NCI-H524 treated with DMSO at 0.1 percent for 48 hours (cell line): ENCODE data around the gene PAFAH1B2.
"Not testable (repeated sequence)": the region's sequence is repeated elsewhere in the genome, so short reads cannot be mapped to it uniquely, and the experiment has no call there.

Experiments
- DNase-seq: peaks from one replicate; lab custom pipeline; 2025; lab: John Stamatoyannopoulos, UW

Gene PAFAH1B2

GRCh38 chr11:117143871-117144476 lies at the start of gene PAFAH1B2:
TSS of gene PAFAH1B2 (plus strand) at chr11:117144287. CDS start at chr11:117152448, 8,161 bp downstream.
- DNase-seq: peak; percentile 59

- DNase-seq: no peak
These were observed 49.3 kb upstream of the PAFAH1B2 start for GRCh38 chr11:117094776-117095175.

DNA sequence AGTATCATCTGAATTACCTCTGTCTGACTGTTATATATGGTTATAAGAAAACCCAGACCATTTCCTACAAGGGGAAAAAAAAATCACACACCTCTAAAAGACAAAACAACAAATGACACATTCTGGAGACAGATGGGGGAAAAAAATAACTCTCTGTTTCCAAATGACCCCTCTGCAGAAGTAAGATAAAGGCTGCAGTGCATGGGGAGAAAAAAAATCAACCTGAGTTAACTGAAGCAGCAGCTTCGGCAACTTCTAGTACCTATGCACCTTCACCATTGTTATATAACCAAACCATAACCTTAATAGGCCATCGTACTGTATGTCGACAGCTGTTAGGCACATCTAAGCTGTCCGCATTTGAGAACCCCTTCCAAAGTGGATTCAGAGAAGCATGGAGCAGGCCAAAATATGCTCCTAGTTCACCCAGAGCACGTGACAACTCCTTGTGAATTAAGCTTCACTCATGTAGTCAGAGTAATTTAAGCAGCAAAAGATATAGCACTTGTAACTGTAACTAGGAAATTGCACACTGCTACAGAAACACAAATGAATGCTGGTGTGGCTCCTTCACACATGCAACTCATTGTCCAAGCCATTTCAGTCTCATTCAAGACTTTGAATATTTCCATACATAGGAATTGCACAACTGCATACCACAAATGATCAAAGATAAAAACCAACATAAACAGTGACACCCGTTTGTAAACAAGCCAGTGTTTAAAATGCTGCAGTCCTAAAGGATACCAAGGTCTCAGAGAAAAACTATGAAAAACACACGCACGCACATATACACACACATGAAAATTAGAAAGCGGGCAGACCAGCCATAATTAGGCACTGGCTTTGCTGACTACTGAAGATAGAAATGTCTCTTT lies 48.6 kb upstream of the PAFAH1B2 start:
- DNase-seq: peak; percentile 70

- no peak for DNase-seq
These were observed 47.7 kb upstream of the PAFAH1B2 start for GRCh38 chr11:117096201-117096991.

DNA sequence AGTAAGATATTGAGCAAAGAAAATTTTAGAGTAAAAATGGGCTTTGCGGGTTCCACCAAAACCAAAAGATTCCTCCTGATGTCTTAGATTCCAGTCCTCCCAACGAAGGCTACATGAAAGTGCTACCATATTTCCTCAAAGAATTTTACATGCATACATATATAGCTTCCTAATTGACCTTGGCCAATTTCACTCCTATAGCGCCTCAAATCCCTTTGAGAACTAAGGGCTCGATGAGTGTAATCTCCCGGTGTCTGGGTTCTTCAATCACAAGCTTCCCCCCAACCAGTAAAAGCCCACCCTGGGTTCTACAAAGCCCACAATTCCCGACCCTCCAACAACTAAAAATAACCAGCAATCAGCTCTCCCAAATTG lies 47.1 kb upstream of the PAFAH1B2 start:
- DNase-seq: no peak

GRCh38 chr11:117097389-117098268 lies 46.5 kb upstream of the PAFAH1B2 start:
- DNase-seq: no peak

GRCh38 chr11:117098269-117099232 lies 45.5 kb upstream of the PAFAH1B2 start, which contains the start of gene SIK3:
TSS of gene SIK3 (minus strand) at chr11:117098428. CDS start at chr11:117098415, 13 bp downstream.
- DNase-seq: peak; percentile 40

GRCh38 chr11:117099696-117100095 lies 44.4 kb upstream of the PAFAH1B2 start:
- no peak for DNase-seq

- DNase-seq: no peak
These were observed 43.5 kb upstream of the PAFAH1B2 start for GRCh38 chr11:117100556-117100955.

GRCh38 chr11:117107701-117108590 lies 36.1 kb upstream of the PAFAH1B2 start:
- no peak for DNase-seq

GRCh38 chr11:117110294-117110950 lies 33.7 kb upstream of the PAFAH1B2 start:
- DNase-seq: no peak

DNA sequence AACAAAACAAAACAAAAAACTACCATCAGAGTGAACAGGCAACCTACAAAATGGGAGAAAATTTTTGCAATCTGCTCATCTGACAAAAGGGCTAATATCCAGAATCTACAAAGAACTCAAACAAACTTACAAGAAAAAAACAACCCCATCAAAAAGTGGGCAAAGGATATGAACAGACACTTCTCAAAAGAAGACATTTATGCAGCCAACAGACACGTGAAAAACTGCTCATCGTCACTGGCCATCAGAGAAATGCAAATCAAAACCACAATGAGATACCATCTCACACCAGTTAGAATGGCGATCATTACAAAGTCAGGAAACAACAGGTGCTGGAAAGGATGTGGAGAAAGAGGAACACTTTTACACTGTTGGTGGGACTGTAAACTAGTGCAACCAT lies 31.6 kb upstream of the PAFAH1B2 start:
- DNase-seq: not testable (repeated sequence)

GRCh38 chr11:117112939-117113338 lies 31.1 kb upstream of the PAFAH1B2 start:
- DNase-seq: not testable (repeated sequence)

DNA sequence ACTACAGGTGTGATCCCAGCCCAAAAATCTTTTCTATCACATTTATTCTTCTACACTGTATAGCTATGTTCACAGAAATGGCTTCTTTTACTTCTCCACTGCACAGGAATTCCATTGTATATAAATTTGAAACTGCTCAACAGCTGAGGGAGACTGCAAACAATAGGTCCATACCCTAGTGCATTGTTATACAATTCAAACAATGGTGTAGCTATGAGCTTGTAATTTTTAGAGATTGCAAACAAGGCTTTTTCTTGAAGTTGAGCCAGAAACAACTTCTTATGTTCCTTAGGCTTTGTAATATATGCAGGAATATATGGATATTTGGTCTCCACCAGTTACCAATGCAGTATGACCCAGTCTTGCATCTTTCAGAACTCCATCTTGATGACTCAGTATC lies 26.4 kb upstream of the PAFAH1B2 start:
- no peak for DNase-seq

DNA sequence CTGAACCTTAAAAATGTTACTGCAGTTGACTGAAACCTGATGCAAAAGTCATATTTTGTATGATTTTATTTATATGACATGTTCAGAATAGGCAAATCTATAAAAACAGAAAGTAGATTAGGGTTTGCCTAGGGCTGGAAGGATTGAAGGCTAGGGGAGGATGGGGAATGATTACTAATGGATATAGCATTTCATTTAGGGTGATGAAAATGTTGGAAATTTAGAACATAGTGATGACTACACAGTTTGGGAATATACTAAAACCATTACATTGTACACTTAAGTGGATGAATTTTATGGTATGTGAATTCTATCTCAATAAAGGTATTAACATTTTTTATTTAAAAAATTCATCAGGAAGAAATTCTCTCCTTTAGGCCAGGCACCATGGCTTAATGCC lies 22.9 kb upstream of the PAFAH1B2 start:
- no peak for DNase-seq

DNA sequence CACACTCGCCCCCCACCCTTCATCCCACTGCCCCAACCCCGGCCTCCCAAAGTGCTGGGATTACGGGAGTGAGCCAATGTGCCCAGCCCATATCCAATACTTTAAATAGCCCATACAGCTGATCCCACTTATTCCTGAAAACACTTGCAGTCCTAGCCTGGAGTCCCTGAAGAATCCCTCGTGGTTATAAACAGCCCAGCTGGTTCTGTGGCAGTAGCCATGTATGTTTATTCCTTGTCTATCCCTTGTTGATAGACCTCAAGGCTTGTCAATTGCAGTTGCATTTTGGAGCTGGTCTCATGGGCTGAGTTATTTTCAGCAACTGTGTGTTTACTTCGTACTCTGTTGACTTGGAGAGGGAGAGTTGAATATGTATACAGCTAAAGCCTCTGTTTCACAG lies 21.5 kb upstream of the PAFAH1B2 start:
- DNase-seq: no peak

GRCh38 chr11:117126223-117126965 lies 17.7 kb upstream of the PAFAH1B2 start:
- DNase-seq: no peak
